Measurements from ENCODE around the gene CHURC1. TPM values are rescaled to one million over a fixed set of nuclear protein-coding genes. Genes with fewer than 3 reads are reported as not detected.

CHURC1 gene
- total and polyA plus RNA-seq, 2 experiments from 2014 or later, result 42.0 to 218 TPM

DNA sequence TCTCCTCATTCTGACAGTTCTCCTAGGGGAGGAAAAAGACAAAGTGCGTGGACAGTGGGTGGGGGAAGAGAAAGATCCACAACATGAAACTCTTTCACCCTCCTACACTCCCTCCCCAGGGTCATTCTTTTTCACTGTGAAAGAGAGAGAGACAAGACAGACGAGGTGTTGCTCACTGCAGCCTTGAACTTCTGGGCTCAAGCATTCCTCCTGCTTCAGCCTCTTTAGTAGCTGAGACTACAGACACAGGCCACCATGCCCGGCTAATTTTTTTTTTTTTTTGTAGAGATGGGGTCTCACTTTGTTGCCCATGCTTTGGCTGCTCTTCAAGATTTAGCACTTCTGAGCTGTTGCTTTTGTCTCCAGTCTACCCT, 25.5 kb downstream of the CHURC1 start:
- H3K4me1 ChIP-seq (ENCODE audit: insufficient read depth), result peaks cover 21% of the 10 kb centered on the region
- no peaks in the 10 kb centered on the region for H3F3A ChIP-seq (replicated peaks; ENCODE audit: low read depth)
- no peak overlapping the region for H2AFZ ChIP-seq
- no peaks in the 10 kb centered on the region for H3K9me2 ChIP-seq (ENCODE audit: insufficient read depth)
- Mint-ChIP-seq H3K27me3 (ENCODE audit: insufficient read depth, low read depth, poor library complexity) (peaks cover 3% of the 10 kb centered on the region), H3K9me3 (no peaks in the 10 kb centered on the region), H3K36me3 (ENCODE audit: low read depth) (no peaks in the 10 kb centered on the region), H3K4me3 (no peak overlapping the region), H3K27ac (no peak overlapping the region), H3K4me1 (peaks cover 23% of the 10 kb centered on the region)
- TF ChIP-seq CREB1 (CRISPR knock-in tag; IDR thresholded peaks at IDR 0.05; ENCODE audit: low read depth) (no peak), ZNF462 (CRISPR knock-in tag; IDR thresholded peaks at IDR 0.05) (no peak), STAT1 (IDR thresholded peaks at IDR 0.05; ENCODE audit: unreplicated experiment) (no peak), POLR2AphosphoS5 (IDR thresholded peaks at IDR 0.05; ENCODE audit: low read depth) (no peak), EZH2phosphoT487 (IDR thresholded peaks at IDR 0.05; ENCODE audit: unreplicated experiment) (no peak), ZNF331 (CRISPR knock-in tag; IDR thresholded peaks at IDR 0.05; ENCODE audit: low read depth) (no peak), JUNB (IDR thresholded peaks at IDR 0.05; ENCODE audit: unreplicated experiment) (no peak), REST (IDR thresholded peaks at IDR 0.05; ENCODE audit: unreplicated experiment) (no peak), NANOG (IDR thresholded peaks at IDR 0.05; ENCODE audit: borderline replicate concordance) (no peak), EZH2 (IDR thresholded peaks at IDR 0.05; ENCODE audit: low read depth, unreplicated experiment) (no peak), ZNF114 (CRISPR knock-in tag; IDR thresholded peaks at IDR 0.05) (no peak)
- TF ChIP-seq, protein P1, sequence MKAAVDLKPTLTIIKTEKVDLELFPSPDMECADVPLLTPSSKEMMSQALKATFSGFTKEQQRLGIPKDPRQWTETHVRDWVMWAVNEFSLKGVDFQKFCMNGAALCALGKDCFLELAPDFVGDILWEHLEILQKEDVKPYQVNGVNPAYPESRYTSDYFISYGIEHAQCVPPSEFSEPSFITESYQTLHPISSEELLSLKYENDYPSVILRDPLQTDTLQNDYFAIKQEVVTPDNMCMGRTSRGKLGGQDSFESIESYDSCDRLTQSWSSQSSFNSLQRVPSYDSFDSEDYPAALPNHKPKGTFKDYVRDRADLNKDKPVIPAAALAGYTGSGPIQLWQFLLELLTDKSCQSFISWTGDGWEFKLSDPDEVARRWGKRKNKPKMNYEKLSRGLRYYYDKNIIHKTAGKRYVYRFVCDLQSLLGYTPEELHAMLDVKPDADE (IDR thresholded peaks at IDR 0.05), result no peak
- TF ChIP-seq, protein P2, sequence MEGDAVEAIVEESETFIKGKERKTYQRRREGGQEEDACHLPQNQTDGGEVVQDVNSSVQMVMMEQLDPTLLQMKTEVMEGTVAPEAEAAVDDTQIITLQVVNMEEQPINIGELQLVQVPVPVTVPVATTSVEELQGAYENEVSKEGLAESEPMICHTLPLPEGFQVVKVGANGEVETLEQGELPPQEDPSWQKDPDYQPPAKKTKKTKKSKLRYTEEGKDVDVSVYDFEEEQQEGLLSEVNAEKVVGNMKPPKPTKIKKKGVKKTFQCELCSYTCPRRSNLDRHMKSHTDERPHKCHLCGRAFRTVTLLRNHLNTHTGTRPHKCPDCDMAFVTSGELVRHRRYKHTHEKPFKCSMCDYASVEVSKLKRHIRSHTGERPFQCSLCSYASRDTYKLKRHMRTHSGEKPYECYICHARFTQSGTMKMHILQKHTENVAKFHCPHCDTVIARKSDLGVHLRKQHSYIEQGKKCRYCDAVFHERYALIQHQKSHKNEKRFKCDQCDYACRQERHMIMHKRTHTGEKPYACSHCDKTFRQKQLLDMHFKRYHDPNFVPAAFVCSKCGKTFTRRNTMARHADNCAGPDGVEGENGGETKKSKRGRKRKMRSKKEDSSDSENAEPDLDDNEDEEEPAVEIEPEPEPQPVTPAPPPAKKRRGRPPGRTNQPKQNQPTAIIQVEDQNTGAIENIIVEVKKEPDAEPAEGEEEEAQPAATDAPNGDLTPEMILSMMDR (conservative IDR thresholded peaks at IDR 0.05; ENCODE audit: low read depth in 2 of 2), result no peak
- H4K20me1 ChIP-seq (replicated peaks; ENCODE audit: insufficient read depth), result peaks cover 4% of the 10 kb centered on the region; the same call in 1 of the 2 replicates
- H3K4me2 ChIP-seq, result no peak overlapping the region
- no peaks in the 10 kb centered on the region for H3K79me2 ChIP-seq (replicated peaks; ENCODE audit: insufficient read depth)
- no peak for DNase-seq (ENCODE audit: low spot score)
- no peak for ATAC-seq
- H3K27me3 ChIP-seq (ENCODE audit: insufficient read depth), result no peaks in the 10 kb centered on the region
- H3K27ac ChIP-seq (ENCODE audit: low read depth), result no peak overlapping the region
- no peak overlapping the region for H3K4me3 ChIP-seq
- no peaks in the 10 kb centered on the region for H3K36me3 ChIP-seq (ENCODE audit: insufficient read depth)
